Mammary epithelial cell (primary cell): ENCODE results near the gene AQP10.

Source experiments
- EZH2 ChIP-seq: IDR thresholded peaks from 2 replicates; pipeline ENCODE4 v1.6.1; 2012; ENCODE audit warnings: low read length, inconsistent platforms, borderline replicate concordance
- TF ChIP-seq, protein P1 (sequence below), 2 donors: IDR thresholded peaks in 1 of 2; conservative IDR thresholded peaks in 1 of 2; 2 replicates each; pipeline ENCODE4 v1.5.1; 2011 to 2012; ENCODE audit warnings: inconsistent platforms in 2 of 2, low read length in 2 of 2, mild to moderate bottlenecking in 2 of 2, control low read depth in 1 of 2, low read depth in 1 of 2; ENCODE audit not compliant: insufficient read depth in 1 of 2; ENCODE audit errors: extremely low read depth in 1 of 2

DNA sequence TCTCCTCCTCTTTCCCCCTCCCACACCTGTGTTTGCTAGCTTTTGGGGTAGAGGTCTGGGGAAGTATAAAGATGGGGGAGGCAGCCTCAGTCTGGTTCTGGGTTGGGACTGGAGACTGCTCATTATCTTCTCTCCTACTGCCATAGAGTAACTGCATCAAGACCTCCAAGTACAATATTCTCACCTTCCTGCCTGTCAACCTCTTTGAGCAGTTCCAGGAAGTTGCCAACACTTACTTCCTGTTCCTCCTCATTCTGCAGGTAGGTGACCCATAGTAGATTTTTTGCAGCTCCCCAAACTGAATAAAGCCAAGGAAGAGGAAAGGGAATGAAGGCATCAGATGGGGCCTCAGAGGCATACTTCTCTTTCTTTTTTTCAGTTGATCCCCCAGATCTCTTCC lies 9.8 kb downstream of the AQP10 start:
- TF ChIP-seq, protein P1, sequence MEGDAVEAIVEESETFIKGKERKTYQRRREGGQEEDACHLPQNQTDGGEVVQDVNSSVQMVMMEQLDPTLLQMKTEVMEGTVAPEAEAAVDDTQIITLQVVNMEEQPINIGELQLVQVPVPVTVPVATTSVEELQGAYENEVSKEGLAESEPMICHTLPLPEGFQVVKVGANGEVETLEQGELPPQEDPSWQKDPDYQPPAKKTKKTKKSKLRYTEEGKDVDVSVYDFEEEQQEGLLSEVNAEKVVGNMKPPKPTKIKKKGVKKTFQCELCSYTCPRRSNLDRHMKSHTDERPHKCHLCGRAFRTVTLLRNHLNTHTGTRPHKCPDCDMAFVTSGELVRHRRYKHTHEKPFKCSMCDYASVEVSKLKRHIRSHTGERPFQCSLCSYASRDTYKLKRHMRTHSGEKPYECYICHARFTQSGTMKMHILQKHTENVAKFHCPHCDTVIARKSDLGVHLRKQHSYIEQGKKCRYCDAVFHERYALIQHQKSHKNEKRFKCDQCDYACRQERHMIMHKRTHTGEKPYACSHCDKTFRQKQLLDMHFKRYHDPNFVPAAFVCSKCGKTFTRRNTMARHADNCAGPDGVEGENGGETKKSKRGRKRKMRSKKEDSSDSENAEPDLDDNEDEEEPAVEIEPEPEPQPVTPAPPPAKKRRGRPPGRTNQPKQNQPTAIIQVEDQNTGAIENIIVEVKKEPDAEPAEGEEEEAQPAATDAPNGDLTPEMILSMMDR (conservative IDR thresholded peaks at IDR 0.05 in 1 of 2, IDR thresholded peaks at IDR 0.05 in 1 of 2; ENCODE audit: extremely low read depth in 1 of 2, insufficient read depth in 1 of 2, low read depth in 1 of 2, low read length in 2 of 2) = no peak
- TF ChIP-seq EZH2 = no peak
